ENCODE data around the gene PIH1D1. TPM values are rescaled to one million over a fixed set of nuclear protein-coding genes. Genes with fewer than 3 reads are reported as not detected.
A peak's percentile ranks its signal among the peaks of the same experiment; 100 is the strongest.

Gene PIH1D1
- total RNA-seq, 1 experiment from 2014 or later = 153 TPM

- TF ChIP-seq ETV6 (CRISPR knock-in tag; IDR thresholded peaks at IDR 0.05) (no peak), KAT7 (CRISPR knock-in tag; IDR thresholded peaks at IDR 0.05; ENCODE audit: borderline replicate concordance) (no peak), FOXP1 (CRISPR knock-in tag; IDR thresholded peaks at IDR 0.05; ENCODE audit: borderline replicate concordance) (0 out of 2 replicates have a peak, but pooled peaks have one; percentile 29), ZNF263 (CRISPR knock-in tag; IDR thresholded peaks at IDR 0.05; ENCODE audit: low read depth) (no peak), NFYB (CRISPR knock-in tag; conservative IDR thresholded peaks at IDR 0.05; ENCODE audit: low read depth) (no peak), ZSCAN18 (CRISPR knock-in tag; IDR thresholded peaks at IDR 0.05) (no peak), CTCF (IDR thresholded peaks at IDR 0.05) (no peak), PRRX2 (CRISPR knock-in tag; IDR thresholded peaks at IDR 0.05) (no peak), AFF4 (CRISPR knock-in tag; IDR thresholded peaks at IDR 0.05; ENCODE audit: borderline replicate concordance) (no peak), GTF2I (CRISPR knock-in tag; conservative IDR thresholded peaks at IDR 0.05) (peak; percentile 77), ATF2 (CRISPR knock-in tag; IDR thresholded peaks at IDR 0.05; ENCODE audit: borderline replicate concordance, low read depth) (no peak), FOXJ3 (CRISPR knock-in tag; IDR thresholded peaks at IDR 0.05; ENCODE audit: borderline replicate concordance) (no peak)
- ChIA-PET CTCF (interaction anchor here (0.6 to 2.0 kb wide), 7 partner anchors 13 to 142 kb away, joined by 3 to 7 read pairs (median 5); partner anchors contain the start of gene ALDH16A1), POLR2A (no interaction called here)
- Mint-ChIP-seq H3K4me3 (no peak overlapping the region), H3K9me3 (no peaks in the 10 kb centered on the region), H3K4me1 (peaks cover 7% of the 10 kb centered on the region), H3K36me3 (peaks cover 2% of the 10 kb centered on the region; the same call in 1 of the 2 replicates), H3K27me3 (ENCODE audit: low read depth) (peaks cover 7% of the 10 kb centered on the region; the same call in 1 of the 2 replicates), H3K27ac (no peak overlapping the region)
- DNase-seq (ENCODE audit: low spot score) (no peak), ATAC-seq (0 out of 2 replicates have a peak, but pooled peaks have one; percentile 5)
Measured at GRCh38 chr19:49469828-49470614, 18.4 kb upstream of the PIH1D1 start.

GRCh38 chr19:49468746-49469447, 17.3 kb upstream of the PIH1D1 start:
- Mint-ChIP-seq H3K4me1 (peaks cover 7% of the 10 kb centered on the region), H3K4me3 (no peak overlapping the region), H3K9me3 (no peaks in the 10 kb centered on the region), H3K27ac (peak overlapping the region; percentile 97), H3K27me3 (ENCODE audit: low read depth) (no peaks in the 10 kb centered on the region), H3K36me3 (peaks cover 2% of the 10 kb centered on the region; the same call in 1 of the 2 replicates)
- ChIA-PET CTCF (interaction anchor here (0.6 to 2.0 kb wide), 10 partner anchors 10 to 141 kb away, joined by 3 to 10 read pairs (median 5); partner anchors contain the start of gene ALDH16A1), POLR2A (interaction anchor here (1.1 kb wide), 1 partner anchor 27 kb away, joined by 3 read pairs; no protein-coding TSS in a partner anchor)
- ATAC-seq = peak; percentile 90
- DNase-seq (ENCODE audit: low spot score) = peak; percentile 85
- TF ChIP-seq SP1 (CRISPR knock-in tag; conservative IDR thresholded peaks at IDR 0.05) (no peak), NFATC4 (CRISPR knock-in tag; IDR thresholded peaks at IDR 0.05) (no peak), KAT7 (CRISPR knock-in tag; IDR thresholded peaks at IDR 0.05; ENCODE audit: borderline replicate concordance) (no peak), NFYB (CRISPR knock-in tag; conservative IDR thresholded peaks at IDR 0.05; ENCODE audit: low read depth) (no peak), MLX (CRISPR knock-in tag; IDR thresholded peaks at IDR 0.05) (no peak), MAX (CRISPR knock-in tag; IDR thresholded peaks at IDR 0.05) (no peak), PRDM15 (CRISPR knock-in tag; IDR thresholded peaks at IDR 0.05) (no peak), SOX15 (CRISPR knock-in tag; IDR thresholded peaks at IDR 0.05) (no peak), ETV6 (CRISPR knock-in tag; IDR thresholded peaks at IDR 0.05) (no peak)
